ENCODE measurements around the gene PPP2R1B.
A peak's percentile ranks its signal among the peaks of the same experiment; 100 is the strongest.

PPP2R1B gene

GRCh38 chr11:111765320-111765983 is 737 bp downstream of the PPP2R1B start:
- Histone ChIP-seq H3K27me3 (ENCODE audit: insufficient read depth, low read length) (no peaks in the 10 kb centered on the region), H3K9ac (ENCODE audit: low read depth, low read length) (peak overlapping the region; percentile 91), H3K36me3 (ENCODE audit: insufficient read depth, low read length) (peaks cover 44% of the 10 kb centered on the region), H3K27ac (ENCODE audit: low read depth, low read length) (peak overlapping the region; percentile 65; the same call in 1 of the 2 replicates), H3K4me3 (ENCODE audit: low read length) (peak overlapping the region; percentile 87), H3K9me3 (ENCODE audit: insufficient read depth, low read depth, low read length) (no peaks in the 10 kb centered on the region), H3K4me1 (ENCODE audit: insufficient read depth, low read length) (peaks cover 19% of the 10 kb centered on the region)
- WGBS: 4% methylated on average over 28 of the region's 28 CpGs

DNA sequence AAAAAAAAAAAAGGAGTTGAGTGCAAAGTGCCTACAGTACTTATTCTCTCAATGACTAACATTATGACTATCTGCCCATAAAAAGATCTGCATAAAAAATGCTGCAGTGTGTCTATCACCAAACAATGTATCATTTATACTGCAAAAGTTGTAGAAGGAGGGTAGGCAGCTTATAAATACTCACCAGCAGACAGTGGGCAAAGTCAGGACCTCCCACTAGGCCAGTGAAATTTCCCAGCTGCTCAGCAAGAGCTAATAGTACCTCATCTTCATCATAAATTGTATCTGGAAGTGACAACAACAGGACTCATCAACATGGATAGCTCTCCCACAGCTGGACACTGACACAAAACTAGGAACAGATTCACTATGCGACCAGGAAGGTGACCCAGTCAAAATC is 1.6 kb downstream of the PPP2R1B start:
- Histone ChIP-seq H3K36me3 (ENCODE audit: insufficient read depth, low read length) (peaks cover 52% of the 10 kb centered on the region), H3K27me3 (ENCODE audit: insufficient read depth, low read length) (no peaks in the 10 kb centered on the region), H3K4me3 (ENCODE audit: low read length) (peak overlapping the region; percentile 87), H3K9me3 (ENCODE audit: insufficient read depth, low read depth, low read length) (no peaks in the 10 kb centered on the region), H3K4me1 (ENCODE audit: insufficient read depth, low read length) (peaks cover 19% of the 10 kb centered on the region), H3K9ac (ENCODE audit: low read depth, low read length) (no peak overlapping the region), H3K27ac (ENCODE audit: low read depth, low read length) (no peak overlapping the region)
- WGBS: 79% methylated on average over 1 of the region's 1 CpG

GRCh38 chr11:111762981-111763643 is 3.1 kb downstream of the PPP2R1B start:
- WGBS: 79% methylated on average over 3 of the region's 3 CpGs
- Histone ChIP-seq H3K36me3 (ENCODE audit: insufficient read depth, low read length) (peaks cover 67% of the 10 kb centered on the region), H3K27ac (ENCODE audit: low read depth, low read length) (peak overlapping the region; percentile 57; the same call in 1 of the 2 replicates)

DNA sequence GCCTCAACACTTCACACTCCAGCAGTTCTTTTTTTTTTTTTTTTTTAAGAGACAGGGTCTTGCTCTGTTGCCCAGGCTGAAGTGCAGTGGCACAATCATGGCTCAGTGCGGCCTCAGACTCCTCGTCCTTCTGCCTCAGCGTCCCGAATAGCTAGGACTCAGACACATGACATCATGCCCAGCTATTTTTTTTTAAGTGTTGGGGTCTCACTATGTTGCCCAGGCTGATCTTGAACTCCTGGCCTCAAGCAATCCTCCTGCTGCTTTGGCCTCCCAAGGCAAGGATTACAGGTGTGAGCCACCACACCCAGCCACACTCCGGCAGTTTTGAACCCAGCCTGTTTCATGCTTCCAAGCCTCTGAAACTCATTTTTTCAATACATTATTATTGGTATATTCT is 3.7 kb downstream of the PPP2R1B start:
- 96% methylated on average over 5 of the region's 5 CpGs for WGBS
- peaks cover 73% of the 10 kb centered on the region for H3K36me3 ChIP-seq (ENCODE audit: insufficient read depth, low read length)
- no peaks in the 10 kb centered on the region for H3K9me3 ChIP-seq (ENCODE audit: insufficient read depth, low read depth, low read length)
- no peak overlapping the region for H3K9ac ChIP-seq (ENCODE audit: low read depth, low read length)
- H3K4me3 ChIP-seq (ENCODE audit: low read length): no peak overlapping the region
- peaks cover 16% of the 10 kb centered on the region for H3K4me1 ChIP-seq (ENCODE audit: insufficient read depth, low read length)
- peak overlapping the region; percentile 57; the same call in 1 of the 2 replicates for H3K27ac ChIP-seq (ENCODE audit: low read depth, low read length)
- no peaks in the 10 kb centered on the region for H3K27me3 ChIP-seq (ENCODE audit: insufficient read depth, low read length)

More at GRCh38 chr11:111762981-111763643, 3.1 kb downstream of the PPP2R1B start:
- Histone ChIP-seq H3K27me3 (ENCODE audit: insufficient read depth, low read length) (no peaks in the 10 kb centered on the region), H3K4me3 (ENCODE audit: low read length) (no peak overlapping the region), H3K4me1 (ENCODE audit: insufficient read depth, low read length) (peaks cover 19% of the 10 kb centered on the region), H3K9ac (ENCODE audit: low read depth, low read length) (no peak overlapping the region), H3K9me3 (ENCODE audit: insufficient read depth, low read depth, low read length) (no peaks in the 10 kb centered on the region)

- Histone ChIP-seq H3K4me3 (ENCODE audit: low read length) (no peak overlapping the region), H3K9me3 (ENCODE audit: insufficient read depth, low read depth, low read length) (no peaks in the 10 kb centered on the region), H3K27me3 (ENCODE audit: insufficient read depth, low read length) (no peaks in the 10 kb centered on the region), H3K4me1 (ENCODE audit: insufficient read depth, low read length) (peaks cover 9% of the 10 kb centered on the region), H3K36me3 (ENCODE audit: insufficient read depth, low read length) (peaks cover 86% of the 10 kb centered on the region), H3K9ac (ENCODE audit: low read depth, low read length) (no peak overlapping the region), H3K27ac (ENCODE audit: low read depth, low read length) (no peak overlapping the region)
- WGBS: 95% methylated on average over 4 of the region's 4 CpGs
Measured at GRCh38 chr11:111761036-111761435, 5.2 kb downstream of the PPP2R1B start.

GRCh38 chr11:111759778-111760407 is 6.3 kb downstream of the PPP2R1B start:
- Histone ChIP-seq H3K27me3 (ENCODE audit: insufficient read depth, low read length) (no peaks in the 10 kb centered on the region), H3K4me3 (ENCODE audit: low read length) (no peak overlapping the region), H3K36me3 (ENCODE audit: insufficient read depth, low read length) (peaks cover 92% of the 10 kb centered on the region), H3K9ac (ENCODE audit: low read depth, low read length) (no peak overlapping the region), H3K27ac (ENCODE audit: low read depth, low read length) (no peak overlapping the region), H3K4me1 (ENCODE audit: insufficient read depth, low read length) (peaks cover 6% of the 10 kb centered on the region), H3K9me3 (ENCODE audit: insufficient read depth, low read depth, low read length) (no peaks in the 10 kb centered on the region)
- 89% methylated on average over 5 of the region's 5 CpGs for WGBS

- H3K36me3 ChIP-seq (ENCODE audit: insufficient read depth, low read length): peaks cover 93% of the 10 kb centered on the region
- no peak overlapping the region for H3K9ac ChIP-seq (ENCODE audit: low read depth, low read length)
- no peak overlapping the region for H3K4me3 ChIP-seq (ENCODE audit: low read length)
- no peaks in the 10 kb centered on the region for H3K27me3 ChIP-seq (ENCODE audit: insufficient read depth, low read length)
- H3K9me3 ChIP-seq (ENCODE audit: insufficient read depth, low read depth, low read length): no peaks in the 10 kb centered on the region
- no peak overlapping the region for H3K27ac ChIP-seq (ENCODE audit: low read depth, low read length)
- H3K4me1 ChIP-seq (ENCODE audit: insufficient read depth, low read length): peaks cover under 1% of the 10 kb centered on the region; the same call in 1 of the 2 replicates
Measured at GRCh38 chr11:111759376-111759775, 6.8 kb downstream of the PPP2R1B start.

DNA sequence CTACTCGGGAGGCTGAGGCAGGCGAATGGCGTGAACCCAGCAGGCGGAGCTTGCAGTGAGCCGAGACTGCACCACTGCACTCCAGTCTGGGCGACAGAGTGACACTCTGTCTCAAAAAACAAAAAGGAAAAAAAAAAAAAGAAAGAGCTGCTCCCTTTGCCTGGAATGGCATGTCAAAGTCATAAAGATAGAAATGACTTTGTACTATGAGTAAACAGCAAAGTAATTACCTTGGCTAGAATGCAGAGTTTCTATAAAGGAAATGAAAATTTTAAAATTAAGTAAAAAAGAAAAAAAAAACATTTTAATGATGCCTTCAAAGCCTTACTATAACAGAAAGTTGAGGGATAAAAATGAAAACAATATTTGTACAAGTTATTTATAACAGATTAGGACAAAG is 10.1 kb downstream of the PPP2R1B start:
- H3K27ac ChIP-seq (ENCODE audit: low read depth, low read length): no peak overlapping the region
- WGBS: 93% methylated on average over 6 of the region's 6 CpGs
- no peaks in the 10 kb centered on the region for H3K4me1 ChIP-seq (ENCODE audit: insufficient read depth, low read length)
- peaks cover 92% of the 10 kb centered on the region for H3K36me3 ChIP-seq (ENCODE audit: insufficient read depth, low read length)
- H3K9ac ChIP-seq (ENCODE audit: low read depth, low read length): no peak overlapping the region
- no peaks in the 10 kb centered on the region for H3K9me3 ChIP-seq (ENCODE audit: insufficient read depth, low read depth, low read length)
- no peaks in the 10 kb centered on the region for H3K27me3 ChIP-seq (ENCODE audit: insufficient read depth, low read length)
- no peak overlapping the region for H3K4me3 ChIP-seq (ENCODE audit: low read length)

GRCh38 chr11:111749646-111750045 is 16.5 kb downstream of the PPP2R1B start:
- H3K4me3 ChIP-seq (ENCODE audit: low read length): no peak overlapping the region
- H3K9me3 ChIP-seq (ENCODE audit: insufficient read depth, low read depth, low read length): no peaks in the 10 kb centered on the region
- H3K36me3 ChIP-seq (ENCODE audit: insufficient read depth, low read length): peaks cover 96% of the 10 kb centered on the region
- no peak overlapping the region for H3K27ac ChIP-seq (ENCODE audit: low read depth, low read length)
- no peak overlapping the region for H3K9ac ChIP-seq (ENCODE audit: low read depth, low read length)
- no peaks in the 10 kb centered on the region for H3K27me3 ChIP-seq (ENCODE audit: insufficient read depth, low read length)
- no peaks in the 10 kb centered on the region for H3K4me1 ChIP-seq (ENCODE audit: insufficient read depth, low read length)

GRCh38 chr11:111748035-111748804 is 18.0 kb downstream of the PPP2R1B start:
- Histone ChIP-seq H3K27me3 (ENCODE audit: insufficient read depth, low read length) (no peaks in the 10 kb centered on the region), H3K4me1 (ENCODE audit: insufficient read depth, low read length) (no peaks in the 10 kb centered on the region), H3K27ac (ENCODE audit: low read depth, low read length) (no peak overlapping the region), H3K36me3 (ENCODE audit: insufficient read depth, low read length) (peaks cover 96% of the 10 kb centered on the region), H3K4me3 (ENCODE audit: low read length) (no peak overlapping the region), H3K9me3 (ENCODE audit: insufficient read depth, low read depth, low read length) (no peaks in the 10 kb centered on the region), H3K9ac (ENCODE audit: low read depth, low read length) (no peak overlapping the region)
- WGBS: 87% methylated on average over 7 of the region's 7 CpGs

Data from HUES64 (cell line).